ENCODE measurements around the gene KCNA10.

Gene KCNA10

DNA sequence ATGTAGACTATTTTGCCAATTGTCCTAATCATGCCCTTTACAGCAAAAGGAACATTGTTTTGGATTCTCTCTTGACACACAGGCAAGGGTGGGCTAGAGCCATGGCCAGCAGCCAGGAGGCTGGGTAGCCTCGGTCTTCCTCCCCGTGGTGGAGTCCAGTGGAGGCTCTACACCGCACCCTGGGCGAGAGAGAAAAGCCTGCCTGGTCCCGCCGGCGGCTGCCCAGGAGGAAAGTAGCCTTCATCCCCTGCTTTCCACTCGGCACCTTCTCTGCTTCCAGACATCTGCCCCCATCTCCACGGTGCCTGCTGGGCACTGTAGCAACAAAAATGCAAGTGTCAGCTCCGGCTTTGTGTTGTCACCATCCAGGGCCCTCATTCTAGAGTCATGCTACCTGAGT is 46.4 kb downstream of the KCNA10 start:
- Histone ChIP-seq H3K4me1 (ENCODE audit: control insufficient read depth in 2 of 2, insufficient read depth in 2 of 2, low read length in 2 of 2) (peaks cover 0 to 13% of the 10 kb centered on the region in 2 donors), H3K4me3 (ENCODE audit: low read length in 2 of 2) (no peak overlapping the region), H3K9ac (ENCODE audit: low read depth in 1 of 2, low read length in 2 of 2) (no peak overlapping the region), H3K36me3 (ENCODE audit: control insufficient read depth in 2 of 2, insufficient read depth in 2 of 2, low read length in 2 of 2) (no peaks in the 10 kb centered on the region), H3K27me3 (ENCODE audit: control insufficient read depth in 2 of 2, insufficient read depth in 2 of 2, low read length in 2 of 2) (no peaks in the 10 kb centered on the region), H3K27ac (ENCODE audit: low read depth in 2 of 2, low read length in 2 of 2) (no peak overlapping the region), H3K9me3 (ENCODE audit: control insufficient read depth in 2 of 2, low read length in 2 of 2) (no peaks in the 10 kb centered on the region)

DNA sequence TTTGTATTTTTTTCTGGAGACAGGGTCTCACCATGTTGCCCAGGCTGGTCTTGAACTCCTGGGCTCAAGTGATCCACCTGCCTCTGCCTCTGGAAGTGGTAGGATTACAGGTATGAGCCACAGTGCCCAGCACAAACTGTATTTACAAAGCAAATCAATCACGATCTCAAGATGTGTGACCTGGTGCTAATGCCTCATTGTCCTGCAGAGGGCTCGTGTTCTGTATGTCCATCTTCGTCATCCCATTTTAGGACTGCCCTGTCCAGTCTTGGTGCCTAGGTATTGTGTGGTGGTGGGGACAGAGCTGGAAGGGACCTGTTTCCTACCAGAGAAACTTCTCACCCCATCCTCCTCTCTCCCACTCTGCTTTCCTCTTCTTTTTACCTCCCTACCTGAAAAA is 47.8 kb downstream of the KCNA10 start:
- Histone ChIP-seq H3K27me3 (ENCODE audit: control insufficient read depth in 2 of 2, insufficient read depth in 2 of 2, low read length in 2 of 2) (no peaks in the 10 kb centered on the region), H3K4me1 (ENCODE audit: control insufficient read depth in 2 of 2, insufficient read depth in 2 of 2, low read length in 2 of 2) (peaks cover 0 to under 1% of the 10 kb centered on the region in 2 donors), H3K4me3 (ENCODE audit: low read length in 2 of 2) (no peak overlapping the region), H3K36me3 (ENCODE audit: control insufficient read depth in 2 of 2, insufficient read depth in 2 of 2, low read length in 2 of 2) (no peaks in the 10 kb centered on the region), H3K9ac (ENCODE audit: low read depth in 1 of 2, low read length in 2 of 2) (no peak overlapping the region), H3K9me3 (ENCODE audit: control insufficient read depth in 2 of 2, low read length in 2 of 2) (no peaks in the 10 kb centered on the region), H3K27ac (ENCODE audit: low read depth in 2 of 2, low read length in 2 of 2) (no peak overlapping the region)

Data from mucosa of rectum (tissue), 2 donors.